MM.1S (cell line): ENCODE results near the gene ITGB6.

Experiments
- CTCF ChIP-seq: fragments of 300-600 bp; sonication (generic); IDR thresholded peaks from 2 replicates; pipeline ENCODE4 v1.5.1; 2016; ENCODE audit warnings: antibody characterized with exemption, low read length, mixed read lengths
- EZH2 ChIP-seq: fragments of 300-600 bp; sonication (generic); optimal IDR thresholded peaks from 2 replicates; pipeline ENCODE3; 2017; ENCODE audit warnings: low read depth, mild to moderate bottlenecking, antibody characterized with exemption, low read length, mixed read lengths

- no peak for TF ChIP-seq CTCF
- no peak for TF ChIP-seq EZH2
These were observed 55.6 kb downstream of the ITGB6 start for GRCh38 chr2:160144280-160144990.
